ENCODE results near the gene ZSCAN29.
A peak's percentile ranks its signal among the peaks of the same experiment; 100 is the strongest.

Gene ZSCAN29

GRCh38 chr15:43352693-43353382 is 18.0 kb downstream of the ZSCAN29 start:
- no peaks in the 10 kb centered on the region for H3K27me3 ChIP-seq
- no peak for TF ChIP-seq Cebpa-rat (IDR thresholded peaks at IDR 0.05)
- H4K20me1 ChIP-seq, result no peaks in the 10 kb centered on the region
- peaks cover 24% of the 10 kb centered on the region for H3K36me3 ChIP-seq
- no peak overlapping the region for H3K4me3 ChIP-seq
- no peak overlapping the region for H3K9ac ChIP-seq
- peaks cover 11% of the 10 kb centered on the region for H3K9me3 ChIP-seq
- peaks cover 23% of the 10 kb centered on the region for H3K4me1 ChIP-seq
- no peak overlapping the region for H3K27ac ChIP-seq
- no peak overlapping the region; the same call in 1 of the 2 replicates for H3K4me2 ChIP-seq

- Histone ChIP-seq H3K9ac (no peak overlapping the region), H3K9me3 (no peaks in the 10 kb centered on the region), H3K36me3 (peaks cover 14% of the 10 kb centered on the region), H3K27ac (no peak overlapping the region), H3K4me1 (peaks cover 17% of the 10 kb centered on the region), H3K4me3 (no peak overlapping the region), H3K4me2 (peak overlapping the region; percentile 2; the same call in 1 of the 2 replicates), H4K20me1 (no peaks in the 10 kb centered on the region), H3K27me3 (no peaks in the 10 kb centered on the region)
- TF ChIP-seq Cebpa-rat (IDR thresholded peaks at IDR 0.05), result no peak
These were observed 23.7 kb downstream of the ZSCAN29 start for GRCh38 chr15:43347114-43347513.

- Histone ChIP-seq H3K4me2 (no peak overlapping the region), H3K4me3 (no peak overlapping the region), H4K20me1 (no peaks in the 10 kb centered on the region), H3K27ac (no peak overlapping the region), H3K4me1 (peaks cover 17% of the 10 kb centered on the region), H3K36me3 (peaks cover 17% of the 10 kb centered on the region), H3K27me3 (no peaks in the 10 kb centered on the region), H3K9me3 (no peaks in the 10 kb centered on the region), H3K9ac (no peak overlapping the region)
- TF ChIP-seq Cebpa-rat (IDR thresholded peaks at IDR 0.05), result no peak
These were observed 24.5 kb downstream of the ZSCAN29 start for GRCh38 chr15:43346305-43346704.

- Histone ChIP-seq H3K4me1 (peaks cover 28% of the 10 kb centered on the region), H3K4me2 (peak overlapping the region; percentile 98), H3K9me3 (peaks cover 15% of the 10 kb centered on the region), H3K9ac (peak overlapping the region; percentile 81; the same call in 1 of the 2 replicates), H3K4me3 (peak overlapping the region; percentile 77), H3K36me3 (peaks cover 17% of the 10 kb centered on the region), H3K27me3 (no peaks in the 10 kb centered on the region), H3K27ac (peak overlapping the region; percentile 90), H4K20me1 (no peaks in the 10 kb centered on the region)
- TF ChIP-seq Cebpa-rat (IDR thresholded peaks at IDR 0.05), result no peak
These were observed 40.1 kb downstream of the ZSCAN29 start for GRCh38 chr15:43330780-43331087.

GRCh38 chr15:43329960-43330779 is 40.7 kb downstream of the ZSCAN29 start, which contains the start of gene LCMT2:
TSS of gene LCMT2 (minus strand) at chr15:43330573. CDS start at chr15:43330489, 84 bp downstream.
- H3K36me3 ChIP-seq, result peaks cover 17% of the 10 kb centered on the region
- H3K27ac ChIP-seq, result peak within 1 kb of the TSS; percentile 90
- peak within 1 kb of the TSS; percentile 98 for H3K4me2 ChIP-seq
- no peak for TF ChIP-seq Cebpa-rat (IDR thresholded peaks at IDR 0.05)
- H3K27me3 ChIP-seq, result no peaks in the 10 kb centered on the region
- no peaks in the 10 kb centered on the region for H4K20me1 ChIP-seq
- peak within 1 kb of the TSS; percentile 81 for H3K9ac ChIP-seq
- H3K9me3 ChIP-seq, result peaks cover 15% of the 10 kb centered on the region
- H3K4me3 ChIP-seq, result peak within 1 kb of the TSS; percentile 77
- peaks cover 28% of the 10 kb centered on the region for H3K4me1 ChIP-seq

- Histone ChIP-seq H3K36me3 (peaks cover 17% of the 10 kb centered on the region), H3K27me3 (no peaks in the 10 kb centered on the region), H3K4me2 (peak overlapping the region; percentile 98), H4K20me1 (no peaks in the 10 kb centered on the region), H3K9me3 (peaks cover 15% of the 10 kb centered on the region), H3K27ac (peak overlapping the region; percentile 90), H3K4me1 (peaks cover 28% of the 10 kb centered on the region), H3K9ac (peak overlapping the region; percentile 81), H3K4me3 (peak overlapping the region; percentile 77)
- no peak for TF ChIP-seq Cebpa-rat (IDR thresholded peaks at IDR 0.05)
These were observed 41.5 kb downstream of the ZSCAN29 start for GRCh38 chr15:43329217-43329959.

- H3K36me3 ChIP-seq, result peaks cover 17% of the 10 kb centered on the region
- TF ChIP-seq Cebpa-rat (IDR thresholded peaks at IDR 0.05), result no peak
- peaks cover 15% of the 10 kb centered on the region for H3K9me3 ChIP-seq
- H3K27me3 ChIP-seq, result no peaks in the 10 kb centered on the region
- no peak overlapping the region for H3K4me3 ChIP-seq
- no peaks in the 10 kb centered on the region for H4K20me1 ChIP-seq
- H3K4me2 ChIP-seq, result no peak overlapping the region
- H3K27ac ChIP-seq, result no peak overlapping the region
- no peak overlapping the region for H3K9ac ChIP-seq
- peaks cover 33% of the 10 kb centered on the region for H3K4me1 ChIP-seq
These were observed 45.7 kb downstream of the ZSCAN29 start for GRCh38 chr15:43325039-43325684.

GRCh38 chr15:43318990-43319771 is 51.7 kb downstream of the ZSCAN29 start:
- no peak for TF ChIP-seq Cebpa-rat (IDR thresholded peaks at IDR 0.05)
- H4K20me1 ChIP-seq, result no peaks in the 10 kb centered on the region
- no peak overlapping the region for H3K27ac ChIP-seq
- H3K36me3 ChIP-seq, result no peaks in the 10 kb centered on the region
- peaks cover 10% of the 10 kb centered on the region for H3K4me1 ChIP-seq
- no peaks in the 10 kb centered on the region for H3K27me3 ChIP-seq
- H3K9me3 ChIP-seq, result no peaks in the 10 kb centered on the region
- no peak overlapping the region for H3K4me3 ChIP-seq
- H3K9ac ChIP-seq, result no peak overlapping the region
- H3K4me2 ChIP-seq, result no peak overlapping the region

Data from BLaER1 (cell line).